ENCODE data around the gene CCDC92.

CCDC92 gene

GRCh38 chr12:124001343-124001742 lies 28.7 kb upstream of the CCDC92 start:
- no peak for DNase-seq

GRCh38 chr12:124000111-124000510 lies 27.5 kb upstream of the CCDC92 start:
- DNase-seq: no peak

GRCh38 chr12:123998991-123999359 lies 26.3 kb upstream of the CCDC92 start:
- DNase-seq: no peak

GRCh38 chr12:123998344-123998990 lies 25.8 kb upstream of the CCDC92 start:
- DNase-seq: no peak

- DNase-seq: no peak
These were observed 25.3 kb upstream of the CCDC92 start for GRCh38 chr12:123997908-123998307.

GRCh38 chr12:123997033-123997822 lies 24.6 kb upstream of the CCDC92 start:
- no peak for DNase-seq

GRCh38 chr12:123996581-123996980 lies 23.9 kb upstream of the CCDC92 start:
- DNase-seq: no peak

GRCh38 chr12:123995023-123995748 lies 22.6 kb upstream of the CCDC92 start:
- DNase-seq: no peak

- DNase-seq: no peak
These were observed 19.6 kb upstream of the CCDC92 start for GRCh38 chr12:123992118-123992825.

- DNase-seq: no peak
These were observed 18.8 kb upstream of the CCDC92 start for GRCh38 chr12:123991372-123991951.

GRCh38 chr12:123990511-123990910 lies 17.9 kb upstream of the CCDC92 start:
- DNase-seq: no peak

- DNase-seq: no peak
These were observed 17.1 kb upstream of the CCDC92 start for GRCh38 chr12:123989753-123990152.

- no peak for DNase-seq
These were observed 16.5 kb upstream of the CCDC92 start for GRCh38 chr12:123989168-123989567.

- no peak for DNase-seq
These were observed 14.4 kb upstream of the CCDC92 start for GRCh38 chr12:123987022-123987421.

- DNase-seq: no peak
These were observed 13.8 kb upstream of the CCDC92 start for GRCh38 chr12:123986374-123986965.

- DNase-seq: no peak
These were observed 12.3 kb upstream of the CCDC92 start for GRCh38 chr12:123984903-123985302.

GRCh38 chr12:123983822-123984485 lies 11.3 kb upstream of the CCDC92 start:
- no peak for DNase-seq

- DNase-seq: no peak
These were observed 9.6 kb upstream of the CCDC92 start for GRCh38 chr12:123982269-123982668.

GRCh38 chr12:123979566-123979965 lies 6.9 kb upstream of the CCDC92 start:
- DNase-seq: no peak

- DNase-seq: no peak
These were observed 3.7 kb upstream of the CCDC92 start for GRCh38 chr12:123976227-123976826.

GRCh38 chr12:123973552-123974341 lies 1.1 kb upstream of the CCDC92 start:
- DNase-seq: no peak
